ENCODE results near the gene PSG11.
"Not testable (repeated sequence)": the region's sequence is repeated elsewhere in the genome, so short reads cannot be mapped to it uniquely, and the experiment has no call there.

PSG11 gene

DNA sequence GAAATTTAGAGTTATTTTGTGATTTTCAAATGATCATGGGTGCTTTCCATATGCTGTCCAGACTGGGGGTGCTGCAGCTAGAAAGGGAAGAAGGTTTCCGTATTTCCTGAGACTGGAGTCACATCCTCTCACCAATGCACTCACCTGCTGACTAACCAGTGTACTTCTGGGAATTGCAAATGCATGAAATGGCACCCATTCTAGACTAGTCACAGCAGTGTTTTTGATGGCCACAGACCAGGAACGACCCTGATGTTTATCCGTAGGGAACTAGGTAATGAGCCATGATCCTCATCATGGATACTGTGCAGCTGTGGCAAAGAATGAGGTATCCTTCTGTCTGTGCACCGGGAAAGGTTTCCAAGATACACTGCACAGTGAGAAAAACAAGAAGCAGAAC, 37.1 kb downstream of the PSG11 start:
- not testable (repeated sequence) for DNase-seq (ENCODE audit: low read depth in 2 of 2)

DNA sequence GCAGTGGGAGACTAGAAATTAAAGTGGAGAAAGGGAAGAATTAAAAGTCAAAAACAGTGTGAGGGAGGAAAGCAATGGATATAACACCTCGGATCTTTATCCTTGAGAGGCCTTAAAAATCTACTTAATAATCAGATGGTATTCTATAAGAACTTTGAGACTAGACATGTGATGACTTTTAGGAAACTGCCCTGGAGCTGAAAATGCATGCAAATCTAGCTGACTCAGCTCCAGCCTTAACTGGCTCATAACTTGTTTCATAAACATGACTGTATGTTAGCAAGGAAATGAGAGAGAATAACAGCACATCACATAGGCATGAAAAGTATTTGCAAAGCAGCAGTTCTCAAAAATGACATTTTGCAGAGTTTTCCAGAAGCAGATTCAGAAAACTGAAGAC, 38.1 kb downstream of the PSG11 start:
- DNase-seq (ENCODE audit: low read depth in 2 of 2): not testable (repeated sequence)

DNA sequence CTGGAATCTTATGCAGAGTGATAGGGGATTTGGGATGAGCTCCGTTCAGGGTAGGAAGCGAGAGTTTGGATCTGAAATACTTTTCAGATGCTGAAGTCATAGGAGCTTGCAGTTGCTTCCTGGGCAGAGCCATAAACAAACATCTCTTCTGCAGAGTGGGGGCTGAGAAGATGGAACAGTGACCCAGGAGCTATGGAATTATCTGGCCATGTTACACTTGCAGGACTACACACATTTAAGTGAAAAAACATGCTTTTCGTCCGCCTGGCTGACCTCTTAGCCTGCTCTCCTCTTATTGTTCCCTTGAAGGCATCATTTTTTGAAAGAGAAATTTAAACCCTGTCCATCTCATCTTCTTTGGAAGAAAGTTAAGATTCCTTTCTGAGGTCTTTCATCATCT, 40.7 kb downstream of the PSG11 start:
- no peak for DNase-seq (ENCODE audit: low read depth in 2 of 2)

DNA sequence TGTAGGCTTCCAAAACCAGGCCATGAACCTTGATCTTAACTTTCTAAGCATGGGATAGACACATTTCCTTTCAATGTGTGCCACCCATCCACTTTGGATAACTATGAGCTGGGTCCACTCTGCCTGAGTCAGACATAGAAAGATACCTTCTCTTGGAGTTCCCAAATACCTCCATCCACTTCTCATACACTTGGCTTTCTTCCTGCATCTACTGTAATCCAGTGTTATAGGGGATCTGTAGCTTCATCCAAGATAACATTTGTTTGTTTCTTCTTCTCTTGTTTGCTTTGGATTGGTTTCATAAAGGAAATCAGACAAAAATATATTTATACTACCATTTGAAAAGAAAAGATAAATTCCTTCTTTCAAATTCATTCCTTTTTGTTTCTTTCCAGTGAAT, 44.2 kb downstream of the PSG11 start:
- DNase-seq (ENCODE audit: low read depth in 2 of 2): not testable (repeated sequence)

DNA sequence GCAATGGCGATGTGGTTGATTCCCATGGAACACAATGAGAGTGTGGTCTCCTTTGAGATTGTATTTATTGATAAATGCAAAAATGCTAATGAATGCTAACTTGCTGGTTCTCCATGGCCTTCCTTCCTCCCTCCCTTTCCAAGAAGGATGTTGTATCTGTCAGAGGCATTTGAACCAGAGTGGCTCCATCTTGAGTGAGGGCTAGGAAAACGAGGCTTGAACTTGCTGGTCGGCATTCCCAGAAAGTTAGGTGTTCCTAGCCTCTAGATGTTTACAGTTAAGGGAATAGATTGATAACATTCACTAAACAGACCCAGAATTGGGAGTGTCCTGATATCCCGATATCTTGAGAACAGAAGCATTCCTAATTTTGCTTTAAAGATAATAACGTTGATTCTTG, 54.8 kb downstream of the PSG11 start:
- DNase-seq (ENCODE audit: low read depth in 2 of 2): not testable (repeated sequence)

DNA sequence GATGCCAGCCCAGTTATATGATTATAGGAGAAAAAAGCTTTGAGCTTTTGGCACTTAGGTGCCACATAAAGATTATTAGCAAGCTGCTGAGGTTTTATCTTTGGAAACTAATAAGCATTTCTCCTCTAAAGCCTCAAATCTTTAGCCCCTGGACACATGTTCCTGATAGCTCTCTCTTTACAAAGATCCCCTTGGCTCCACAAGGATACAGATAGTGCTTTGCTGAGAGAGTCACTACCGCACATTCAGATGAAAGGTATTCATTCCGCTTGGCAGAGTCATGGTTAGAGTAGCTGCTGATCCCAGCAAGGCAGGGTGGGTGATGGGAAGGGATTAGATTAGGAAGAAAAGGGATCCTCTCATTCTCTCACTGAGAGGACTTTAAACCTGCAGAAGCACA, 61.1 kb downstream of the PSG11 start:
- no peak for DNase-seq (ENCODE audit: low read depth in 2 of 2)

DNA sequence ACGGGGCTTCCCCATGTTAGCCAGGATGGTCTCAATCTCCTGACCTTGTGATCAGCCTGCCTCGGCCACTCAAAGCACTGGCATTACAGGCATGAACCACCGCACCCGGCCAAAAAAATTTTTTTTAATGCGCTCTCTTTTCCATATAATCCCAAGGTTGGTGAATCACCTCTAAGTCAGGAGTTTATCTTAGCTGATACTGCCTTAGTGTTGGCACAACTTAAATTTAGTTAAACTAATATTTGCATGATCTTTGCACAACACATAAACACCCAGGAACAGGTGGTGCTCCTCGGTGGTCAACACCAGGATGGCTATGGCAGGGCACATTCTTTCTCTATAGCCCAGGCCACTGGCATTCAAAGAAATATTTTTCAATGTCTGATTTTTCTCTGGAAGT, 65.2 kb downstream of the PSG11 start:
- DNase-seq (ENCODE audit: low read depth in 2 of 2): no peak

Measured in activated CD4-positive, alpha-beta T cell treated with anti-CD3 and anti-CD28 coated beads for 24 hours (primary cell).